ENCODE results near the gene PGAP1.

Gene PGAP1

DNA sequence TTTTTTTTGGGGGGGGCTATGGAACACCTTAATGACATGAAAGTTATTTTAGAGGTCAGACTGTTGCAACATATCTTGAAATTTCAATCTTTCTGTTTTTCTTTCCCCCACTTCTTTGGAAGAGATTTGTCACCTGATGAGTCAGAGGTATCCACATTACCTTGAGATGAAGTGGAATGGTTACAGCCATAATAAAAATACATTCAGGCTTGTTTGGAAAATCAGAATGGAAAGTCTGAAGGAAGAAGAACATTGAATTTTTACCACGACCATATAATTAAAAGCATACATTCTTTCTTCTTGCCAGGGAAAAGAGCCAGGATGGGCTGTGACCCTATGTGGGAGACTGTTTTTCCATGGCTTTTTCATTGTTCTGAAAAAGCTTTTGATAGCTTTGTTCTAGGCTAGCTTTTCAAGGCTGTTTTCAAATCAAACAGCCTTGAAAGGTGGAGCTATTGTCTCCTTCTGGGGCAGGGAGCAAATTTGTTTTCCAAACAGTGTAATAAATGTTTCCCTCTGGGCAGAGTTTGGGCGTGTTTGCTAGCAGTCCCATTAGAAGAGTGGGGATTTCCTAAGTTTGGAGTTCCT is 124.7 kb downstream of the PGAP1 start:
- Histone ChIP-seq H3K36me3 (ENCODE audit: insufficient read depth, low read length) (peaks cover 12% of the 10 kb centered on the region), H3K27ac (ENCODE audit: low read depth, low read length) (no peak overlapping the region), H3K27me3 (ENCODE audit: insufficient read depth, low read length) (peaks cover 22% of the 10 kb centered on the region), H3K4me3 (ENCODE audit: low read length) (no peak overlapping the region), H3K9me3 (ENCODE audit: insufficient read depth, low read depth, low read length) (no peaks in the 10 kb centered on the region), H3K9ac (ENCODE audit: low read depth, low read length) (no peak overlapping the region), H3K4me1 (ENCODE audit: insufficient read depth, low read length) (peaks cover 3% of the 10 kb centered on the region; the same call in 1 of the 2 replicates)
- WGBS = 92% methylated on average over 1 of the region's 2 CpGs

DNA sequence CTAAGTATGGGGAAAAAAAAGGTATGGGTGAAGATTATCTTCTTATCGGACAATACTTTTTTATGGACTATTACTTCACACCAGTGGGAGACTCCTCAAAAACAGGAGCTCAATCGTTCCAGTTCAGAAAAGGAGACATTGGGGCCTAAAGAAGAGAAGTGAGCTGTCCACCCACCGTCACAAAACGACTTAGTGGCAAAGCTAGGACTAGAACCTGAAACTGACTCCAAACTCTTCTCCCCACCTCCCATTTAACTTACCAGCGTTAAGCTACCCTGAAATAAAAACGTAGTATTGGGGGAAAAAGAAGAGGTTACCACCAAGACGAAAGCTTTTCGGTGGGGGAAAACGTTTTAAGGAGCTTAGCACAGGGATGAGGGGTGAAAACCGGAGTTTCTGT is 127.5 kb downstream of the PGAP1 start:
- Histone ChIP-seq H3K36me3 (ENCODE audit: insufficient read depth, low read length) (peaks cover 34% of the 10 kb centered on the region), H3K9me3 (ENCODE audit: insufficient read depth, low read depth, low read length) (no peaks in the 10 kb centered on the region), H3K27ac (ENCODE audit: low read depth, low read length) (no peak overlapping the region), H3K9ac (ENCODE audit: low read depth, low read length) (peak overlapping the region; percentile 88), H3K27me3 (ENCODE audit: insufficient read depth, low read length) (peaks cover 14% of the 10 kb centered on the region), H3K4me3 (ENCODE audit: low read length) (peak overlapping the region; percentile 99), H3K4me1 (ENCODE audit: insufficient read depth, low read length) (peaks cover 3% of the 10 kb centered on the region; the same call in 1 of the 2 replicates)
- WGBS = 2% methylated on average over 9 of the region's 10 CpGs

DNA sequence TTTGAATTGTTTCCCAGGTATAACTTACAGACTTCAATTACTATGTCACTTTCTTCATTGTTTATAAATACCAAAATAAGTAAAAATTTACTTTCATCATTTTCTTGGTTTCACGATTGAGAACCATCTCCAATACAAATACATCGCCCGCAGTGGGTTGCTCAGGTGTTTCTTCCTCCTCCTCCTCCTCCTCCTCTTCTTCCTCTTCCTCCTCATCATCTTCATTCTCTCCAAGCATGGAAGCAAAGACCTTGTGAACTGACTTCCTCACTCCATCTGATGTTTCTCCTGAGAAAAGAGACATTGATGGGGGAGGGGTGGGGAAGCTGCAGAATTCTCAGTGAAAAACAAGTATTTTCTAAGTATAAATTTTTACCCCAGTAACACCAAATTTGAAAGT is 133.6 kb downstream of the PGAP1 start:
- H3K4me3 ChIP-seq (ENCODE audit: low read length) = no peak overlapping the region
- H3K9me3 ChIP-seq (ENCODE audit: insufficient read depth, low read depth, low read length) = no peaks in the 10 kb centered on the region
- H3K27me3 ChIP-seq (ENCODE audit: insufficient read depth, low read length) = no peaks in the 10 kb centered on the region
- H3K9ac ChIP-seq (ENCODE audit: low read depth, low read length) = no peak overlapping the region
- H3K27ac ChIP-seq (ENCODE audit: low read depth, low read length) = no peak overlapping the region
- peaks cover 93% of the 10 kb centered on the region for H3K36me3 ChIP-seq (ENCODE audit: insufficient read depth, low read length)
- no peaks in the 10 kb centered on the region for H3K4me1 ChIP-seq (ENCODE audit: insufficient read depth, low read length)
- WGBS = 95% methylated on average over 3 of the region's 3 CpGs

DNA sequence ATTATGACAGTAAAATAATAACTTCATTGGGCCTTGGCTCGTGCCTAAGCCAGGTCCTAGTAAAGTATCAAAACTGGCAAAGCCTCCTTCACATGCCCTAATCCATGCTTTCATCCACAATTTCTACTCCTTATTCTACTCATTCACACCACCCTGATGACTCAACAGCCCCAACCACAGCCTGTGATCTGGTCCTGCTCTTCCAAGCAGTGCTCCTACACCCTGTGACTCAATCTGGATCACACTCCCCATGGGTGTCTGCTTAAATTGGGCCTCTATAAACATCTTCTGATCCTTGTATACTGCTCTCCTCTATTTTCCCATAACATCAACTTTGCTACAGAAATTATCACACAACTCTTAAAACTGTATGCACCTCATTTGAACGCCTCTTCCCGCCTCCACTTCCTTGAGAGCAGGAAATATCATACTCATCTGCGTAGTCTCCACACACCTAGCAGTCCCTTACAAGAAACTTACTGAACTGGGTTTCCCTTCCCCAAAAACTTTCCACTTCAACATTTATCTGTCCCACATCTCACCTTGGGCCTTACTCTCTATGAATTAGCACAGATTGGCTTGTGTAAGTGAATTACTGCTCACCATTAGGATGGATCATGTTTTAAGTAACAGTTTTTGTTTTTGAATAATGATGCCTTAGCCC is 142.9 kb downstream of the PGAP1 start:
- Histone ChIP-seq H3K4me3 (ENCODE audit: low read length) (no peak overlapping the region), H3K27me3 (ENCODE audit: insufficient read depth, low read length) (no peaks in the 10 kb centered on the region), H3K4me1 (ENCODE audit: insufficient read depth, low read length) (no peaks in the 10 kb centered on the region), H3K9ac (ENCODE audit: low read depth, low read length) (no peak overlapping the region), H3K9me3 (ENCODE audit: insufficient read depth, low read depth, low read length) (no peaks in the 10 kb centered on the region), H3K36me3 (ENCODE audit: insufficient read depth, low read length) (peaks cover 95% of the 10 kb centered on the region), H3K27ac (ENCODE audit: low read depth, low read length) (no peak overlapping the region)
- WGBS = 94% methylated on average over 4 of the region's 4 CpGs
